OCI-LY7 (cell line): ENCODE data around the gene ODAM. TPM values are rescaled to one million over a fixed set of nuclear protein-coding genes. Genes with fewer than 3 reads are reported as not detected.

Experiments used
- BruUV-seq: library from RNA; stranded (reverse); fragments of 400-500 nt; replicated peaks from 2 replicates; lab custom pipeline; 2021; lab: Mats Ljungman, UMichigan
- CTCF ChIA-PET: fragments of 300-600 bp; sonication (Branson Sonifier 250); formaldehyde crosslinking; loops from one replicate; lab custom pipeline; 2022; ENCODE audit warnings: antibody characterized with exemption; ENCODE audit not compliant: unreplicated experiment; lab: Charles Lee
- POLR2A ChIA-PET: fragments of 300-600 bp; sonication (Branson Sonifier 250); formaldehyde crosslinking; loops from one replicate; lab custom pipeline; 2022; ENCODE audit warnings: antibody characterized with exemption; lab: Charles Lee
- DNase-seq: peaks from one replicate; pipeline ENCODE4 v3.0.0-alpha.2; 2015; ENCODE audit warnings: low spot score
- H2AFZ ChIP-seq: fragments of 200-600 bp; sonication (generic), shearing (Covaris generic); 2 replicates; pipeline ENCODE4 v1.6.1; 2014; ENCODE audit warnings: mild to moderate bottlenecking, antibody characterized with exemption, low read length, moderate library complexity
- H3K27ac ChIP-seq: fragments of 200-600 bp; sonication (generic); 2 replicates; pipeline ENCODE4 v1.5.1; 2014; ENCODE audit warnings: mixed run types, low read depth, mild to moderate bottlenecking, moderate library complexity, low read length, inconsistent platforms; ENCODE audit not compliant: poor library complexity, severe bottlenecking
- H3K36me3 ChIP-seq: fragments of 200-600 bp; sonication (generic); 2 replicates; pipeline ENCODE4 v1.6.1; 2014; ENCODE audit warnings: mild to moderate bottlenecking, antibody characterized with exemption, low read length, moderate library complexity, mixed read lengths; ENCODE audit not compliant: insufficient read depth
- H3K4me1 ChIP-seq: fragments of 200-600 bp; sonication (generic); 2 replicates; pipeline ENCODE4 v1.5.1; 2014; ENCODE audit warnings: mild to moderate bottlenecking, low read length; ENCODE audit not compliant: insufficient read depth, poor library complexity, severe bottlenecking
- H3K4me2 ChIP-seq: fragments of 200-600 bp; sonication (generic); 2 replicates; pipeline ENCODE4 v1.6.1; 2014; ENCODE audit warnings: mild to moderate bottlenecking, low read length
- H3K4me3 ChIP-seq: fragments of 200-600 bp; sonication (generic); 2 replicates; pipeline ENCODE4 v1.5.1; 2014; ENCODE audit warnings: mild to moderate bottlenecking, low read depth, low read length; ENCODE audit not compliant: poor library complexity, severe bottlenecking
- H3K79me2 ChIP-seq: fragments of 200-600 bp; sonication (generic); 2 replicates; pipeline ENCODE4 v1.6.1; 2016; ENCODE audit warnings: low read depth, mild to moderate bottlenecking, low read length, moderate library complexity, mixed read lengths; ENCODE audit not compliant: insufficient read depth
- H3K9me2 ChIP-seq: fragments of 200-600 bp; sonication (generic); 2 replicates; pipeline ENCODE4 v1.6.1; 2016; ENCODE audit warnings: mild to moderate bottlenecking, low read length, mixed read lengths; ENCODE audit not compliant: insufficient read depth
- H3K9me3 ChIP-seq: fragments of 200-600 bp; sonication (generic); 2 replicates; pipeline ENCODE4 v1.6.1; 2014; ENCODE audit warnings: mild to moderate bottlenecking, mixed run types, low read length, mixed read lengths
- H4K20me1 ChIP-seq: fragments of 200-600 bp; sonication (generic); 2 replicates; pipeline ENCODE4 v1.6.1; 2014; ENCODE audit warnings: mild to moderate bottlenecking, antibody characterized with exemption, low read length, moderate library complexity, mixed read lengths; ENCODE audit not compliant: insufficient read depth
- CTCF ChIP-seq: fragments of 200-600 bp; sonication (generic); conservative IDR thresholded peaks from 2 replicates; pipeline ENCODE4 v1.5.1; 2014; ENCODE audit warnings: mild to moderate bottlenecking, antibody characterized with exemption, low read length, moderate library complexity, mixed read lengths
- EZH2phosphoT487 ChIP-seq: fragments of 200-600 bp; sonication (generic); IDR thresholded peaks from 2 replicates; pipeline ENCODE4 v1.6.1; 2018; ENCODE audit warnings: low read depth, borderline replicate concordance, mild to moderate bottlenecking, mixed run types, antibody characterized with exemption, low read length, moderate library complexity, mixed read lengths
- intact Hi-C: fragments of 100-400 bp; cut with micrococcal nuclease; formaldehyde crosslinking; loops from one replicate; pipeline ENCODE4 v1.10.0; 2022; ENCODE audit not compliant: unreplicated experiment
- total RNA-seq, 2 experiments: library from RNA; depleted of rRNA in 1 of 2; stranded (reverse); fragments of >200 nt in 1 of 2; shearing (Covaris generic) in 1 of 2; gene quantifications; 2 replicates each; pipeline ENCODE4 v1.2.3, GENCODE V29; 2014 to 2022

Gene ODAM
- total RNA-seq, 2 experiments from 2014 or later, result not detected

- no peaks in the 10 kb centered on the region for H3K4me1 ChIP-seq
- no peaks in the 10 kb centered on the region for H3K9me2 ChIP-seq
- H3K27ac ChIP-seq, result no peak overlapping the region
- no peaks in the 10 kb centered on the region for H3K36me3 ChIP-seq
- POLR2A ChIA-PET, result interaction anchor here (0.5 kb wide), 1 partner anchor 24 kb away, joined by 3 read pairs; no protein-coding TSS in a partner anchor
- H3K4me2 ChIP-seq, result no peak overlapping the region
- H3K9me3 ChIP-seq, result no peaks in the 10 kb centered on the region
- CTCF ChIA-PET, result interaction anchor here (0.6 to 1.0 kb wide), 2 partner anchors 87 to 1305 kb away, joined by 3 to 4 read pairs; no protein-coding TSS in a partner anchor
- no peaks in the 10 kb centered on the region for H3K79me2 ChIP-seq
- no peak for TF ChIP-seq CTCF
- no peak for TF ChIP-seq EZH2phosphoT487
- no peak overlapping the region for H2AFZ ChIP-seq
- no peak for DNase-seq
- H4K20me1 ChIP-seq, result no peaks in the 10 kb centered on the region
- no peak overlapping the region for H3K4me3 ChIP-seq
- no TSS peak for BruUV-seq
- intact Hi-C loops, result loop anchor here (5.0 kb wide), 1 partner anchor 495 kb away; no protein-coding TSS in a partner anchor
These were observed 12.9 kb upstream of the ODAM start for GRCh38 chr4:70182517-70183167.

DNA sequence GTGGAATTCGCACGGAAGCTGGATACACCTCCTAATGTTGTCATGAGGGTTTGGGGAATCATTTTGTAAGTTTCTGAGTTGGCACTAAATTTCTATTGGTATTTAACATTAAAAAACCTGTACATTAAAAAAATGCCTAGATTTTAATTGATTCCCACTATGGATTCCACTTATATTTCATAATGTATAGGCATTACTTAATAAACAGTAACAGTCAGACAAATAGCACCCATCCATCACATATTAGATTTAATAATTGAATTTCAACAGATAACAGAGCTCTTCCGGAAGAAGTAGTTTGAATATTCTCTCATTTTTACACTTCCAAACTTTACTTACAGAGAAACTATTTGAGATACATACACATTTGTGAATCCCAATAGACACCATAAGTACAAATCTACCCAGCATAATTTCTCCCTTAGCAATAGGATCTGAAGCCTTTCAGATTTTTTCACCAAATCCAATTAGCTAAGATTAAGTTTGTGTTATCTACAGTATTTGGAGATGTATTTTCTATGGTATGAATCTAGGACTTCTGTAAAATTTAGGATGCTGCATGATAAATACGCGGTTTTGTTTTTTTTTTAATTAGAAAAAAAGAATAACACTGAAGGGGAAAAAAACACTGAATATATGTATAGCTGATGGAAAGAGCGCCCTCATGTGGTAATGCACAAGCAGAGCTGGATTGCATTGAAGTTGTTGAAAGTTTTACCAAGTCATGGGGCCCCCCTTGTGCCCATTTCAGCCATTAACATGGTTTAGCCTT lies 12.2 kb upstream of the ODAM start:
- POLR2A ChIA-PET, result interaction anchor here (0.7 to 0.8 kb wide), 2 partner anchors 13 to 52 kb away, joined by 3 read pairs; no protein-coding TSS in a partner anchor
- TF ChIP-seq CTCF (peak; percentile 97), EZH2phosphoT487 (no peak)
- Histone ChIP-seq H3K4me2 (no peak overlapping the region), H4K20me1 (no peaks in the 10 kb centered on the region), H3K27ac (no peak overlapping the region), H2AFZ (no peak overlapping the region), H3K79me2 (no peaks in the 10 kb centered on the region), H3K9me3 (no peaks in the 10 kb centered on the region), H3K4me3 (no peak overlapping the region), H3K36me3 (no peaks in the 10 kb centered on the region), H3K4me1 (no peaks in the 10 kb centered on the region), H3K9me2 (no peaks in the 10 kb centered on the region)
- intact Hi-C loops, result loop anchor here (5.0 kb wide), 1 partner anchor 496 kb away; no protein-coding TSS in a partner anchor
- BruUV-seq, result no TSS peak
- CTCF ChIA-PET, result interaction anchor here (1.0 kb wide), 1 partner anchor 86 kb away, joined by 3 read pairs; no protein-coding TSS in a partner anchor
- peak; percentile 62 for DNase-seq
